K562 (cell line): ENCODE results near the gene MAP3K12. TPM values are rescaled to one million over a fixed set of nuclear protein-coding genes. Genes with fewer than 3 reads are reported as not detected.

Experiments
- ATAC-seq: fragments of 200-7000 bp; cut with Tn5 transposase; 3 replicates; pipeline ENCODE4 v1.9.1; 2020; ENCODE audit warnings: moderate library complexity
- BruUV-seq: library from RNA; stranded (reverse); fragments of 400-500 nt; replicated peaks from 2 replicates; lab custom pipeline; 2021; lab: Mats Ljungman, UMichigan
- CTCF ChIA-PET: fragments of 300-600 bp; formaldehyde crosslinking; extraction: SDS; loops from one replicate; lab custom pipeline; 2021; ENCODE audit warnings: low intra/inter-chr PET ratio; lab: Yijun Ruan, JAX
- POLR2A ChIA-PET: fragments of 300-600, 350-650 bp; sonication (Branson Sonifier 250); formaldehyde crosslinking; extraction: SDS; loops from one replicate; lab custom pipeline; 2021; ENCODE audit warnings: antibody characterized with exemption, inconsistent platforms; lab: Yijun Ruan, JAX
- DNase-seq, 4 experiments: peaks; one replicate each; pipeline versions ENCODE4 v3.0.0 to v3.0.0-alpha.2; 2011 to 2018; ENCODE audit warnings: low spot score in 3 of 4, mixed read lengths in 3 of 4; ENCODE audit errors: extremely low read depth in 1 of 4
- FAIRE-seq: peaks from 2 replicates; lab custom pipeline; 2011; peaks lifted over from hg19 to GRCh38; lab: Jason Lieb, UNC
- H2AFZ ChIP-seq: 2 replicates; pipeline ENCODE4 v1.6.0; 2011; ENCODE audit warnings: low read depth, low read length, control low read depth, inconsistent platforms
- H3K27ac ChIP-seq: fragments of 200-600 bp; 3 replicates; pipeline ENCODE4 v1.8.0; 2011; ENCODE audit warnings: low read depth, mild to moderate bottlenecking, control low read depth, inconsistent platforms, low read length, moderate library complexity, mixed read lengths; ENCODE audit errors: extremely low read depth
- H3K27me3 ChIP-seq, 2 experiments: fragments of 300-600 bp in 1 of 2; 2 replicates in 1 of 2; 3 replicates in 1 of 2; pipeline versions ENCODE4 v1.6.0 to v1.8.0; 2011; ENCODE audit warnings: inconsistent platforms in 2 of 2, low read length in 2 of 2, mild to moderate bottlenecking in 1 of 2, mixed read lengths in 1 of 2, moderate library complexity in 1 of 2; ENCODE audit not compliant: control insufficient read depth in 2 of 2, insufficient read depth in 2 of 2
- H3K36me3 ChIP-seq: fragments of 300-600 bp; 3 replicates; pipeline ENCODE4 v1.8.0; 2011; ENCODE audit warnings: mild to moderate bottlenecking, low read length, inconsistent platforms; ENCODE audit not compliant: control insufficient read depth, insufficient read depth
- H3K4me1 ChIP-seq, 2 experiments: fragments of 200-600 bp in 1 of 2; replicated peaks in 1 of 2; 2 replicates in 1 of 2; 3 replicates in 1 of 2; pipeline versions ENCODE4 v1.5.1 to v1.8.0; 2011; ENCODE audit warnings: inconsistent platforms in 2 of 2, low read length in 2 of 2, mild to moderate bottlenecking in 1 of 2, mixed read lengths in 1 of 2, moderate library complexity in 1 of 2; ENCODE audit not compliant: control insufficient read depth in 2 of 2, insufficient read depth in 2 of 2
- H3K4me2 ChIP-seq: 2 replicates; pipeline ENCODE4 v1.6.1; 2011; ENCODE audit warnings: low read length, control low read depth, inconsistent platforms, mixed read lengths; ENCODE audit not compliant: insufficient read depth
- H3K4me3 ChIP-seq: fragments of 200-600 bp; sonication (generic), shearing (Covaris generic); 2 replicates; pipeline ENCODE4 v1.5.1; 2016; ENCODE audit warnings: control low read depth, inconsistent platforms
- H3K79me2 ChIP-seq: fragments of 200-600 bp; 3 replicates; pipeline ENCODE4 v1.8.0; 2011; ENCODE audit warnings: low read length, inconsistent platforms; ENCODE audit not compliant: control insufficient read depth, insufficient read depth
- H3K9ac ChIP-seq, 2 experiments: 2 replicates each; pipeline versions ENCODE4 v1.6.0 to v1.6.1; 2011; ENCODE audit warnings: low read depth in 2 of 2, low read length in 2 of 2, control low read depth in 1 of 2, inconsistent platforms in 1 of 2, mild to moderate bottlenecking in 1 of 2, mixed read lengths in 1 of 2; ENCODE audit not compliant: insufficient read depth in 1 of 2
- H3K9me1 ChIP-seq: one replicate; pipeline ENCODE4 v1.6.0; 2011; ENCODE audit warnings: inconsistent platforms, mild to moderate bottlenecking, low read length, moderate library complexity; ENCODE audit not compliant: control insufficient read depth, insufficient read depth
- H3K9me3 ChIP-seq: replicated peaks from 2 replicates; pipeline ENCODE4 v1.5.1; 2011; ENCODE audit warnings: low read depth, low read length, inconsistent platforms; ENCODE audit not compliant: control insufficient read depth, insufficient read depth
- H4K20me1 ChIP-seq: replicated peaks from 2 replicates; pipeline ENCODE4 v1.6.1; 2011; ENCODE audit warnings: low read length, inconsistent platforms, mixed read lengths; ENCODE audit not compliant: control insufficient read depth, insufficient read depth
- CBX5 ChIP-seq: IDR thresholded peaks from 2 replicates; pipeline ENCODE4 v1.6.1; 2014; ENCODE audit warnings: low read depth, borderline replicate concordance
- NCOA6 ChIP-seq: fragments of 450-650 bp; IDR thresholded peaks from 2 replicates; pipeline ENCODE4 v1.6.1; 2017; ENCODE audit warnings: mild to moderate bottlenecking
- SRSF9 ChIP-seq: fragments of 200-400 bp; formaldehyde crosslinking; IDR thresholded peaks from 2 replicates; pipeline ENCODE4 v1.6.1; 2017; ENCODE audit warnings: low read depth, low read length, borderline replicate concordance
- ZNF12 ChIP-seq: sonication (generic); formaldehyde crosslinking; IDR thresholded peaks from 2 replicates; pipeline ENCODE4 v1.4.0; 2020; ENCODE audit warnings: mild to moderate bottlenecking, missing genetic modification reagents
- ZNF77 ChIP-seq: fragments of 250-450 bp; sonication (Bioruptor Pico); IDR thresholded peaks from 2 replicates; pipeline ENCODE4 v1.5.0; 2020
- WGBS: fragments of 100-300 bp; shearing (Covaris generic); methylation state at CpG from one replicate; pipeline ENCODE4 v1.1.6; 2016; ENCODE audit warnings: low coverage, mixed read lengths; ENCODE audit not compliant: insufficient coverage; ENCODE audit errors: missing lambda C conversion rate; 5-methylcytosine and 5-hydroxymethylcytosine counted together
- in situ Hi-C: fragments of 300-500 bp; cut with MboI; formaldehyde crosslinking; loops from 4 replicates; pipeline ENCODE4 v1.15.0; 2018; ENCODE audit warnings: inconsistent platforms, mixed read lengths
- intact Hi-C: fragments of 100-400 bp; cut with micrococcal nuclease; formaldehyde crosslinking; loops from 2 replicates; pipeline ENCODE4 v1.14.2; 2022
- polyA plus RNA-seq, 8 experiments: library from polyadenylated mRNA; depleted of rRNA in 4 of 8; stranded (reverse) in 5 of 8; unstranded in 3 of 8; fragments of >200 nt; fragmentation: Nextera tagmentation in 2 of 8; fragmentation: Illumina TruSeq in 1 of 8; extraction: Ambion mirVana in 2 of 8; extraction: Trizol in 1 of 8; gene quantifications; 2 replicates each; pipeline versions ENCODE4 v1.2.1 to v1.2.3, GENCODE V29; 2011 to 2014; ENCODE audit warnings: inconsistent platforms in 1 of 8, missing spikeins in 1 of 8
- total RNA-seq, 7 experiments: library from RNA; depleted of rRNA in 6 of 7; stranded (reverse); fragments of >200 nt in 6 of 7; fragmentation: Illumina TruSeq in 2 of 7; extraction: Trizol in 2 of 7; gene quantifications; 2 replicates each; pipeline versions ENCODE4 v1.2.1 to v1.2.3, GENCODE V29; 2011 to 2021; ENCODE audit warnings: low replicate concordance in 1 of 7
- TF ChIP-seq, protein P1 (sequence below): sonication (generic); formaldehyde crosslinking; IDR thresholded peaks from 2 replicates; pipeline ENCODE4 v1.8.0; 2022; ENCODE audit warnings: mild to moderate bottlenecking, missing genetic modification reagents
- TF ChIP-seq, protein P2 (sequence below), 2 experiments: fragments of 450-650 bp in 1 of 2; sonication (generic) in 1 of 2; formaldehyde crosslinking in 1 of 2; IDR thresholded peaks in 1 of 2; conservative IDR thresholded peaks in 1 of 2; 2 replicates each; pipeline versions ENCODE4 v1.6.1 to v1.8.1; 2016 to 2023; ENCODE audit warnings: mild to moderate bottlenecking in 2 of 2, moderate library complexity in 2 of 2, inconsistent platforms in 1 of 2, missing genetic modification reagents in 1 of 2

The MAP3K12 gene
- total and polyA plus RNA-seq, 9 of the 15 experiments (the other 6 are each of a cell fraction or from before 2014, with no cell fraction given): 0.10 to 2.4 (median 1.6) TPM

- Histone ChIP-seq H3K4me2 (no peak overlapping the region), H4K20me1 (no peaks in the 10 kb centered on the region), H3K9me3 (no peaks in the 10 kb centered on the region), H3K27me3 (no peaks in the 10 kb centered on the region), H3K36me3 (peaks cover 51% of the 10 kb centered on the region; the same call in 2 of the 3 replicates), H3K27ac (no peak overlapping the region), H3K4me3 (no peak overlapping the region), H3K79me2 (no peaks in the 10 kb centered on the region), H3K9ac (no peak overlapping the region), H2AFZ (no peak overlapping the region), H3K4me1 (peaks cover 0 to 4% of the 10 kb centered on the region in 2 experiments; a peak in 2 of 5 replicates), H3K9me1 (no peaks in the 10 kb centered on the region)
- FAIRE-seq (no peak), ATAC-seq (no peak), DNase-seq (no peak)
- no TSS peak for BruUV-seq
- ChIA-PET POLR2A (interaction anchor here (0.6 to 1.1 kb wide), 4 partner anchors 22 to 650 kb away, joined by 3 to 5 read pairs (median 3); partner anchors contain the start of gene TARBP2), CTCF (no interaction called here)
- in situ Hi-C loops (no loop called here), intact Hi-C loops (no loop called here)
- TF ChIP-seq ZNF12: no peak
- TF ChIP-seq, protein P1, sequence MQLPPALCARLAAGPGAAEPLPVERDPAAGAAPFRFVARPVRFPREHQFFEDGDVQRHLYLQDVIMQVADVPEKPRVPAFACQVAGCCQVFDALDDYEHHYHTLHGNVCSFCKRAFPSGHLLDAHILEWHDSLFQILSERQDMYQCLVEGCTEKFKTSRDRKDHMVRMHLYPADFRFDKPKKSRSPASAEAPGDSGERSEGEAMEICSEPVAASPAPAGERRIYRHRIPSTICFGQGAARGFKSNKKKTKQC (CRISPR knock-in tag): no peak
- 77% methylated on average over 3 of the region's 3 CpGs for WGBS
Observed at GRCh38 chr12:53523131-53523530, 23.9 kb upstream of the MAP3K12 start.

DNA sequence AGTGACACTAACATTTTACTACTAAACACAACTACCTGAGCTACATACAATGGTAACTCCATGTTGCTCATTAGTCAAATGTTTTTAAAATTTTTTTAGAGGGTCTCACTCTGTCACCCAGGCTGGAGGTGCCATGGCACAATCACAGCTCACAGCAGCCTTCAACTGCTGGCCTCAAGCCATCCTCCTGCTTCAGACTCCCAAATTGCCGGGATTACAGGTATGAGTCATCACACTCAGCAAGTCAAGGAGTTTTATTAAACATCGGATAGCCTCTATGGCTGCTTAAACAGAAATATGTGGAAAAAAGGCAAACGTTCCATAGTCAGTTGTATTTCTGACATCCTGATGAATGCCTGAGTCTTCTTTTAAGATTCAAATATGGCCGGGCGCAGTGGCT, 19.1 kb upstream of the MAP3K12 start:
- in situ Hi-C loops: no loop called here
- intact Hi-C loops: no loop called here
- no peak for DNase-seq
- Histone ChIP-seq H2AFZ (no peak overlapping the region), H3K27ac (no peak overlapping the region), H3K79me2 (no peaks in the 10 kb centered on the region), H3K4me3 (no peak overlapping the region), H3K9me1 (no peaks in the 10 kb centered on the region), H4K20me1 (no peaks in the 10 kb centered on the region), H3K4me1 (no peaks in the 10 kb centered on the region), H3K27me3 (no peaks in the 10 kb centered on the region), H3K4me2 (no peak overlapping the region), H3K36me3 (peaks cover 77% of the 10 kb centered on the region), H3K9me3 (no peaks in the 10 kb centered on the region), H3K9ac (no peak overlapping the region)
- TF ChIP-seq NCOA6 (no peak), ZNF77 (CRISPR knock-in tag) (no peak), SRSF9 (no peak), CBX5 (no peak)
- TF ChIP-seq, protein P2, sequence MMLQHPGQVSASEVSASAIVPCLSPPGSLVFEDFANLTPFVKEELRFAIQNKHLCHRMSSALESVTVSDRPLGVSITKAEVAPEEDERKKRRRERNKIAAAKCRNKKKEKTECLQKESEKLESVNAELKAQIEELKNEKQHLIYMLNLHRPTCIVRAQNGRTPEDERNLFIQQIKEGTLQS (IDR thresholded peaks at IDR 0.05): 0 out of 2 replicates have a peak, but pooled peaks have one; percentile 35
- TF ChIP-seq, protein P2 (CRISPR knock-in tag; conservative IDR thresholded peaks at IDR 0.05): no peak
- POLR2A ChIA-PET: interaction anchor here (0.9 to 2.0 kb wide), 4 partner anchors 10 to 220 kb away, joined by 3 to 6 read pairs (median 4); partner anchors contain the start of gene AAAS
- BruUV-seq: no TSS peak
- ATAC-seq: no peak
- CTCF ChIA-PET: interaction anchor here (0.6 kb wide), 2 partner anchors 268 to 497 kb away, joined by 3 to 4 read pairs; no protein-coding TSS in a partner anchor
- no peak for FAIRE-seq
- WGBS: 76% methylated on average over 5 of the region's 5 CpGs
